Fibroblast of mammary gland (primary cell): Measurements from ENCODE around the gene HTR4.

Experiments
- DNase-seq: peaks from one replicate; pipeline ENCODE4 v3.0.0-alpha.2; 2010; ENCODE audit warnings: low read depth
- H3K4me3 ChIP-seq: 2 replicates; pipeline ENCODE4 v1.5.1; 2011; ENCODE audit warnings: low read depth, mild to moderate bottlenecking, low read length, moderate library complexity; ENCODE audit not compliant: control insufficient read depth
- TF ChIP-seq, protein P1 (sequence below): conservative IDR thresholded peaks from 2 replicates; pipeline ENCODE4 v1.5.1; 2011; ENCODE audit warnings: low read depth, low read length, inconsistent platforms; ENCODE audit not compliant: control insufficient read depth, insufficient read depth

The HTR4 gene

DNA sequence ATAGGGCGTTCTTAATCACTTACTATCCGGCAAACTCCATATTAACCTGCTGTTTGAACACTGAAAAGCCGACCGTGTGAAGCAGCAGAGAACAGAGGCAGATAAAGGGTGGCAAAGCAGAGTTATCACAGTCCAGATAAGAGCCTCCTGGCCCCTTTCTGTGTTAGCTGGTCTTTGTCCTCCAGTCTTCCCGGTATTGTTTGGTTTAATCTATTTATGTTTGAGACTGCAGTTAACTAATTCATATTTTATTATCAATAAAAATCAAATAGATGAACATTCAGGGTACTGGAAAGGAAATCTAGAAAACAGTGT, 6.0 kb upstream of the HTR4 start:
- DNase-seq, result no peak
- H3K4me3 ChIP-seq, result no peak overlapping the region
- TF ChIP-seq, protein P1, sequence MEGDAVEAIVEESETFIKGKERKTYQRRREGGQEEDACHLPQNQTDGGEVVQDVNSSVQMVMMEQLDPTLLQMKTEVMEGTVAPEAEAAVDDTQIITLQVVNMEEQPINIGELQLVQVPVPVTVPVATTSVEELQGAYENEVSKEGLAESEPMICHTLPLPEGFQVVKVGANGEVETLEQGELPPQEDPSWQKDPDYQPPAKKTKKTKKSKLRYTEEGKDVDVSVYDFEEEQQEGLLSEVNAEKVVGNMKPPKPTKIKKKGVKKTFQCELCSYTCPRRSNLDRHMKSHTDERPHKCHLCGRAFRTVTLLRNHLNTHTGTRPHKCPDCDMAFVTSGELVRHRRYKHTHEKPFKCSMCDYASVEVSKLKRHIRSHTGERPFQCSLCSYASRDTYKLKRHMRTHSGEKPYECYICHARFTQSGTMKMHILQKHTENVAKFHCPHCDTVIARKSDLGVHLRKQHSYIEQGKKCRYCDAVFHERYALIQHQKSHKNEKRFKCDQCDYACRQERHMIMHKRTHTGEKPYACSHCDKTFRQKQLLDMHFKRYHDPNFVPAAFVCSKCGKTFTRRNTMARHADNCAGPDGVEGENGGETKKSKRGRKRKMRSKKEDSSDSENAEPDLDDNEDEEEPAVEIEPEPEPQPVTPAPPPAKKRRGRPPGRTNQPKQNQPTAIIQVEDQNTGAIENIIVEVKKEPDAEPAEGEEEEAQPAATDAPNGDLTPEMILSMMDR, result no peak

DNA sequence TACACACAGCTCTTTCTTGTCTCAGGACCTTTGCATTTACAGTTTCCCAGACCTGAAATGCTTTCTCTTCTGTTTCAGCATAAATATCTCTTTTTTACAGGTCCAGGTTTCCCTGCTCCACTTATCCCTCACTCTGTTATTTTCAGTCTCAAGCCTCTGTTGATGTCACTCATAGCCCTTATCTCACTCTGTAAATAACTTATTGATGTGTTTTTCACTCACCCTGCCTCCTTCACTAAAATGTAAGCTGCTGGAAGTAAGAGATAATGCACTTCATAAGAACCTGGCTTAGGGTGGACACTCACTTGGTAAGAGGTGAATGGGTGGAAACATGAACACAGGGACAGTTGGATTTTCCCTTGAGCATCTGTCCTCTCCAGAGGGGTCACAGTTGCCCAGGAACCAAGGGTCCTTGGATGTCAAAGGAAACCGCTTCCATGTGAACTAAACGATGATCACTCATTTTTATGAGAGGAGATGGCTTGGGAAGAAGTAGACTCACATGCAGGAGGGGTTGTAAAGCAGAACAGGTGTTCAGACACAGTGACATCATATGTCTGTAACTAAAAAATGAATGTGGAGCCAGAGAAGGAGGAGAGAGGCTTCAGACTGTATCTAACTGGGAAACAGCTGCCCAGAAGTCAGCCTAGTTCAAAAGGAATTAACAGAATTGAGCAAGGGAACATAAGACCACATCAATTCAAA, 5.5 kb upstream of the HTR4 start:
- no peak for DNase-seq
- TF ChIP-seq, protein P1, result no peak
- no peak overlapping the region for H3K4me3 ChIP-seq

DNA sequence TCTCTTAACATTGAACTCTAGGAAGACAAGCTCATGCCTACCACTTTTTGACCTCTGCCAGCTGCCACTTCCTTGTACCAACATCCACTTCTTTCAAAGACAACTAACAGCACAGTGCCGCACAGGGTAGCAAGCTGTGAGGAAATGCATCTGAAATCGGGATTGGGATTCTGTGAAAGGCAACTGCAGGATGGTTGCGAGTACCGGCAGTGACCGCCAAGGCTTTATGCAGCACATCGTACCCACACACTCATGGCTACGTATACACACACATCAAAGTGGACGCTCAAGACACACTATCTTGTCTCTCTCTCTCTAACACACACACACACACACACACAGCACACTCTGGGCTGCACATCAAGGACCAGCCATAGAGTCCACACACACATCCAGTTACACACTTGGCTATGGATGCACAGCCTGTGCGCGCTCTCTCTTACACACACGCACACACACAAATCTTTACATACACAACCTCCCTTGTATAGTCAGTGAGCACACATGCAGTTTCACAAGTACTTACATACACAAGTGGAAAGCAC, 964 bp downstream of the HTR4 start:
- TF ChIP-seq, protein P1, result no peak
- DNase-seq, result no peak
- no peak overlapping the region for H3K4me3 ChIP-seq

DNA sequence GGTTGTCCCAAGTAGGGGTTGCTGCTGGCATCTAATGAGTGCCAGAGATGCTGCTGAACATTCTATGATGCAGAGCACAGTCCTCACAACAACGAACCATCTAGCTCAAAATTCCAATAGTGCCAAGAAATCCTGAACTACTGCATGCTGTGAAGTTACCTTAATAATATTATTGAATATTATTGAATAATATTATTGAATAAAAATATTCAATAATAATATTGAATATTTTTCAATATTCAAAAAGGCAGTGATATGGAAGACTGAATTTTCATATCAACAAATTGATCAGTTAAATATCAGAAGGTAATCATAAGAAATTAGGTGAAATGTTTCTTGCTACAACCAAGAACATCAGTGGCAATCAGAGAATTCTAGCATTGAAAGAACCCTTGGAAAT, 2.8 kb downstream of the HTR4 start:
- TF ChIP-seq, protein P1, result no peak
- no peak for DNase-seq
- no peak overlapping the region for H3K4me3 ChIP-seq

DNA sequence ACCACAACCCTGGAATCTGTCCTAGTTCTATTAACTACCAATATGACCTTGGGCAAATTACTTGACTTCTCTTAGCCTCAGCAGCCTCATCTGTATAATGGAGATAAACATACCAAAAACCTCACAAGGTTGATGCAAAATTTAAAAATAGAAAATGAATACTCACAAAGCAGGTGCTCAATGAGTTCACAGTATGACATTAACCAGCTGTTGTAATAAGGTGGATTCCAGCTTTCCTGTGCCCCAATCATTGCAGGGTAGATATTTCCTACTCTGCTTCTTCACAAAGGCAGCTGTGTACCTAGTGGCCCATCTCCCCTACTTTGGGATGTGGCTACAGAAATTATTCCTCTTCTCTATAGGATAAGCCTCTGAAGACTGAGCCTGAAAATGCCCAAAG, 8.8 kb downstream of the HTR4 start:
- no peak overlapping the region for H3K4me3 ChIP-seq
- DNase-seq, result no peak
- TF ChIP-seq, protein P1, result no peak

DNA sequence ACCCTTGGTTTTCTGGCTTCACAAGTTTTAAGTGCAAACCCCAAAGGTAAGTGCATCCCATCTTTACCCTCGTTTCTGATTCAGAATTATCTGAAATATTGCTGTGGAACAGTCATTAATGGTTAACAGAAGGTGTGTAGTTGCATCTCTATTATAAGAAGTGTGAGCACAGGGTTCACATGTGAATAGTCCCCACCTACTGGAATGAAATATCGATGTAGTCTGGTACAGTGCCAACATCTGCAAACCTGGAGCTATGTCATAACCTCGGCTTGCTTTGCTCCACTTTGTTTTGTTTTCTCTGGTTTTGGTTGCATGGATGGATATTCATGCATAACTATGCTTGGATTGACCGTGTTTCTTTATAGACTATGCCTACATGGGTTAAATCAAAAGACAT, 12.6 kb downstream of the HTR4 start:
- H3K4me3 ChIP-seq, result no peak overlapping the region
- TF ChIP-seq, protein P1, result no peak
- no peak for DNase-seq
